HepG2 (cell line): ENCODE data around the gene TRNT1. TPM values are rescaled to one million over a fixed set of nuclear protein-coding genes. Genes with fewer than 3 reads are reported as not detected.

Experiments
- ARID2 ChIP-seq: sonication (generic); formaldehyde crosslinking; IDR thresholded peaks from 2 replicates; pipeline ENCODE4 v1.8.1; 2022; ENCODE audit warnings: mild to moderate bottlenecking, missing genetic modification reagents, borderline replicate concordance
- DMAP1 ChIP-seq: IDR thresholded peaks from 2 replicates; pipeline ENCODE4 v1.6.1; 2016
- ETV6 ChIP-seq: sonication (generic); formaldehyde crosslinking; conservative IDR thresholded peaks from 2 replicates; pipeline ENCODE4 v1.4.0; 2020; ENCODE audit warnings: missing genetic modification reagents
- FIP1L1 ChIP-seq: fragments of 200-400 bp; formaldehyde crosslinking; IDR thresholded peaks from 2 replicates; pipeline ENCODE4 v1.6.1; 2018; ENCODE audit warnings: low read depth, mild to moderate bottlenecking, low read length, moderate library complexity, borderline replicate concordance; ENCODE audit not compliant: insufficient read depth
- FLYWCH1 ChIP-seq: sonication (generic); formaldehyde crosslinking; IDR thresholded peaks from 2 replicates; pipeline ENCODE4 v1.8.1; 2023; ENCODE audit warnings: mild to moderate bottlenecking, missing genetic modification reagents
- HNRNPLL ChIP-seq: fragments of 200-400 bp; formaldehyde crosslinking; IDR thresholded peaks from 2 replicates; pipeline ENCODE4 v1.6.1; 2017; ENCODE audit warnings: mild to moderate bottlenecking, low read depth, low read length; ENCODE audit not compliant: poor library complexity, severe bottlenecking
- KLF11 ChIP-seq: IDR thresholded peaks from 2 replicates; pipeline ENCODE4 v1.6.1; 2016; ENCODE audit warnings: missing compliant biosample characterization
- MTA1 ChIP-seq: sonication (generic); formaldehyde crosslinking; IDR thresholded peaks from 2 replicates; pipeline ENCODE4 v1.4.0; 2020; ENCODE audit warnings: missing genetic modification reagents, mild to moderate bottlenecking, borderline replicate concordance
- NCOR1 ChIP-seq: fragments of 200-600 bp; sonication (generic); IDR thresholded peaks from 2 replicates; pipeline ENCODE4 v1.7.0; 2017; ENCODE audit warnings: antibody characterized with exemption, low read length, borderline replicate concordance
- RARG ChIP-seq: sonication (generic); formaldehyde crosslinking; IDR thresholded peaks from 2 replicates; pipeline ENCODE4 v1.4.0; 2020; ENCODE audit warnings: low read depth, mild to moderate bottlenecking, missing genetic modification reagents
- RXRB ChIP-seq: IDR thresholded peaks from 2 replicates; pipeline ENCODE4 v1.6.1; 2016; ENCODE audit warnings: borderline replicate concordance, missing genetic modification reagents, missing compliant biosample characterization
- SIX4 ChIP-seq: sonication (generic); formaldehyde crosslinking; IDR thresholded peaks from 2 replicates; pipeline ENCODE4 v1.4.0; 2020; ENCODE audit warnings: missing genetic modification reagents
- SMAD9 ChIP-seq: sonication (generic); formaldehyde crosslinking; IDR thresholded peaks from 2 replicates; pipeline ENCODE4 v1.5.1; 2020; ENCODE audit warnings: mild to moderate bottlenecking, missing genetic modification reagents
- SMARCE1 ChIP-seq: fragments of 450-650 bp; IDR thresholded peaks from 2 replicates; pipeline ENCODE4 v1.6.1; 2017; ENCODE audit warnings: borderline replicate concordance
- SP2 ChIP-seq: sonication (generic); formaldehyde crosslinking; IDR thresholded peaks from 2 replicates; pipeline ENCODE4 v1.5.1; 2020; ENCODE audit warnings: mild to moderate bottlenecking, missing genetic modification reagents
- SSRP1 ChIP-seq: IDR thresholded peaks from 2 replicates; pipeline ENCODE4 v1.6.1; 2016; ENCODE audit warnings: control low read depth
- XRCC5 ChIP-seq: fragments of 200-400 bp; formaldehyde crosslinking; optimal IDR thresholded peaks from 2 replicates; pipeline ENCODE3; 2017; ENCODE audit warnings: mild to moderate bottlenecking, low read length
- ZNF335 ChIP-seq: sonication (generic); formaldehyde crosslinking; IDR thresholded peaks from 2 replicates; pipeline ENCODE4 v1.4.0; 2020; ENCODE audit warnings: missing genetic modification reagents
- ZNF510 ChIP-seq: sonication (generic); formaldehyde crosslinking; IDR thresholded peaks from 2 replicates; pipeline ENCODE4 v1.4.0; 2020; ENCODE audit warnings: low read depth, mild to moderate bottlenecking, missing genetic modification reagents
- polyA plus RNA-seq, 8 experiments: library from polyadenylated mRNA; depleted of rRNA in 3 of 8; stranded (reverse) in 7 of 8; unstranded in 1 of 8; fragments of >200 nt; fragmentation: Illumina TruSeq in 4 of 8; extraction: Trizol in 4 of 8; gene quantifications; 2 replicates each; pipeline versions ENCODE4 v1.2.1 to v1.2.3, GENCODE V29; 2011 to 2016; ENCODE audit warnings: low read depth in 4 of 8, missing spikeins in 1 of 8, mixed read lengths in 1 of 8; ENCODE audit not compliant: insufficient read depth in 1 of 8
- total RNA-seq, 5 experiments: library from RNA; depleted of rRNA; stranded (reverse); fragments of >200 nt; fragmentation: Illumina TruSeq; extraction: Trizol; gene quantifications; 2 replicates each; pipeline ENCODE4 v1.2.3, GENCODE V29; 2016; ENCODE audit warnings: low read depth in 1 of 5
- TF ChIP-seq, protein P1 (sequence below): sonication (generic); formaldehyde crosslinking; IDR thresholded peaks from 2 replicates; pipeline ENCODE4 v1.4.0; 2020; ENCODE audit warnings: mild to moderate bottlenecking, missing genetic modification reagents
- TF ChIP-seq, protein P2 (sequence below): sonication (generic); formaldehyde crosslinking; IDR thresholded peaks from 2 replicates; pipeline ENCODE4 v1.4.0; 2020; ENCODE audit warnings: mild to moderate bottlenecking, missing genetic modification reagents, borderline replicate concordance
- TF ChIP-seq, protein P3 (sequence below): IDR thresholded peaks from 2 replicates; pipeline ENCODE4 v1.6.1; 2016; ENCODE audit warnings: control low read depth

Gene TRNT1
- total and polyA plus RNA-seq, 2 of the 13 experiments (the other 11 are each of a cell fraction or from before 2014, with no cell fraction given): 9.4 to 27.7 TPM

DNA sequence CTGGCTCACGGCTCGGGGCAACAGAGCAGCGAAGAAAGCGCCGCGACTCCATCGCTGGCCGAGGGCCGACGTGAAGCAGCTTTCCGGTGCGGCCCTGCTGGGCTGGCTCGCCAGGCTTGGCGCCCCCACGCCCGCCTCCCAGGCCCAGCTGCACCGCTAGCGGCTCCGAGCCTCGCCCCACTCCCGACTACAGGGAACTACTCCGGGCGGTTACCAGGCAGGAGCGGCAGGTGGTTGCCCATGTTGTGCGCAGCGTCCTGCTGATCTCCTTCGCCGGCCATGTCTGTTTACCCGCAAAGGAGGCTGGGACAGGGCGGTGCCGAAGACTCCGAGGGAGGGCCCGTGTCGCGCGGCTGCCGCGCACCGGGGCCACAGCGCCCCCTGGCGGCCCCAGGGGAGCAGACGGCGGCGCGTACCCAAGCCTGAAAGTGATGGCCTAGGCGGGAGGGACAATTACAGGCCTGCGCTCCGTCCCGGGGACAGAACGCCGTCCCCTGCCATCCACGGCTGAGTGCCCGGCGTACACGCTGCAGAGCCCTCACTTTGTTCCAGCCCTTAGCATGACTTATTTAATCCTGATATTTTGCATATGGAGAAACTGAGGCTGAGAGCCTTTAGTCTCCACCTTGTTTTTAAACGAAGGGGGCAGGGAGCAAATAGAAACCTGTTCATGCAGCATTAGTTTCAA is 52.8 kb downstream of the TRNT1 start, which contains the start of gene CRBN (continued):
- 0 out of 2 replicates have a peak, but pooled peaks have one; percentile 43 for TF ChIP-seq SIX4 (CRISPR knock-in tag)
- peak; percentile 71; the same call in 1 of the 2 replicates for TF ChIP-seq FIP1L1
- 0 out of 2 replicates have a peak, but pooled peaks have one; percentile 54 for TF ChIP-seq KLF11 (CRISPR knock-in tag)
- peak; percentile 91; the same call in 1 of the 2 replicates for TF ChIP-seq DMAP1 (CRISPR knock-in tag)
- TF ChIP-seq XRCC5: peak; percentile 96
- no peak; the same call in 1 of the 2 replicates for TF ChIP-seq NCOR1
- peak; percentile 75; the same call in 1 of the 2 replicates for TF ChIP-seq RXRB (CRISPR knock-in tag)
- TF ChIP-seq FLYWCH1 (CRISPR knock-in tag): 0 out of 2 replicates have a peak, but pooled peaks have one; percentile 48
- no peak for TF ChIP-seq RARG
- peak; percentile 68; the same call in 1 of the 2 replicates for TF ChIP-seq MTA1 (CRISPR knock-in tag)
- TF ChIP-seq SMARCE1: no peak
- peak; percentile 87; the same call in 1 of the 2 replicates for TF ChIP-seq ZNF510 (CRISPR knock-in tag)
- no peak for TF ChIP-seq SSRP1 (CRISPR knock-in tag)
- no peak; the same call in none of the 2 replicates for TF ChIP-seq ETV6 (CRISPR knock-in tag)
- TF ChIP-seq, protein P1, sequence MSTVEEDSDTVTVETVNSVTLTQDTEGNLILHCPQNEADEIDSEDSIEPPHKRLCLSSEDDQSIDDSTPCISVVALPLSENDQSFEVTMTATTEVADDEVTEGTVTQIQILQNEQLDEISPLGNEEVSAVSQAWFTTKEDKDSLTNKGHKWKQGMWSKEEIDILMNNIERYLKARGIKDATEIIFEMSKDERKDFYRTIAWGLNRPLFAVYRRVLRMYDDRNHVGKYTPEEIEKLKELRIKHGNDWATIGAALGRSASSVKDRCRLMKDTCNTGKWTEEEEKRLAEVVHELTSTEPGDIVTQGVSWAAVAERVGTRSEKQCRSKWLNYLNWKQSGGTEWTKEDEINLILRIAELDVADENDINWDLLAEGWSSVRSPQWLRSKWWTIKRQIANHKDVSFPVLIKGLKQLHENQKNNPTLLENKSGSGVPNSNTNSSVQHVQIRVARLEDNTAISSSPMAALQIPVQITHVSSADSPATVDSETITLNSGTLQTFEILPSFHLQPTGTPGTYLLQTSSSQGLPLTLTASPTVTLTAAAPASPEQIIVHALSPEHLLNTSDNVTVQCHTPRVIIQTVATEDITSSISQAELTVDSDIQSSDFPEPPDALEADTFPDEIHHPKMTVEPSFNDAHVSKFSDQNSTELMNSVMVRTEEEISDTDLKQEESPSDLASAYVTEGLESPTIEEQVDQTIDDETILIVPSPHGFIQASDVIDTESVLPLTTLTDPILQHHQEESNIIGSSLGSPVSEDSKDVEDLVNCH (CRISPR knock-in tag): no peak
- peak; percentile 80 for TF ChIP-seq HNRNPLL
- TF ChIP-seq, protein P2, sequence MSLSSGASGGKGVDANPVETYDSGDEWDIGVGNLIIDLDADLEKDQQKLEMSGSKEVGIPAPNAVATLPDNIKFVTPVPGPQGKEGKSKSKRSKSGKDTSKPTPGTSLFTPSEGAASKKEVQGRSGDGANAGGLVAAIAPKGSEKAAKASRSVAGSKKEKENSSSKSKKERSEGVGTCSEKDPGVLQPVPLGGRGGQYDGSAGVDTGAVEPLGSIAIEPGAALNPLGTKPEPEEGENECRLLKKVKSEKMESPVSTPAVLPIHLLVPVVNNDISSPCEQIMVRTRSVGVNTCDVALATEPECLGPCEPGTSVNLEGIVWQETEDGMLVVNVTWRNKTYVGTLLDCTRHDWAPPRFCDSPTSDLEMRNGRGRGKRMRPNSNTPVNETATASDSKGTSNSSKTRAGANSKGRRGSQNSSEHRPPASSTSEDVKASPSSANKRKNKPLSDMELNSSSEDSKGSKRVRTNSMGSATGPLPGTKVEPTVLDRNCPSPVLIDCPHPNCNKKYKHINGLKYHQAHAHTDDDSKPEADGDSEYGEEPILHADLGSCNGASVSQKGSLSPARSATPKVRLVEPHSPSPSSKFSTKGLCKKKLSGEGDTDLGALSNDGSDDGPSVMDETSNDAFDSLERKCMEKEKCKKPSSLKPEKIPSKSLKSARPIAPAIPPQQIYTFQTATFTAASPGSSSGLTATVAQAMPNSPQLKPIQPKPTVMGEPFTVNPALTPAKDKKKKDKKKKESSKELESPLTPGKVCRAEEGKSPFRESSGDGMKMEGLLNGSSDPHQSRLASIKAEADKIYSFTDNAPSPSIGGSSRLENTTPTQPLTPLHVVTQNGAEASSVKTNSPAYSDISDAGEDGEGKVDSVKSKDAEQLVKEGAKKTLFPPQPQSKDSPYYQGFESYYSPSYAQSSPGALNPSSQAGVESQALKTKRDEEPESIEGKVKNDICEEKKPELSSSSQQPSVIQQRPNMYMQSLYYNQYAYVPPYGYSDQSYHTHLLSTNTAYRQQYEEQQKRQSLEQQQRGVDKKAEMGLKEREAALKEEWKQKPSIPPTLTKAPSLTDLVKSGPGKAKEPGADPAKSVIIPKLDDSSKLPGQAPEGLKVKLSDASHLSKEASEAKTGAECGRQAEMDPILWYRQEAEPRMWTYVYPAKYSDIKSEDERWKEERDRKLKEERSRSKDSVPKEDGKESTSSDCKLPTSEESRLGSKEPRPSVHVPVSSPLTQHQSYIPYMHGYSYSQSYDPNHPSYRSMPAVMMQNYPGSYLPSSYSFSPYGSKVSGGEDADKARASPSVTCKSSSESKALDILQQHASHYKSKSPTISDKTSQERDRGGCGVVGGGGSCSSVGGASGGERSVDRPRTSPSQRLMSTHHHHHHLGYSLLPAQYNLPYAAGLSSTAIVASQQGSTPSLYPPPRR: peak; percentile 34; the same call in 1 of the 2 replicates
- peak; percentile 93 for TF ChIP-seq SMAD9 (CRISPR knock-in tag)
- TF ChIP-seq ZNF335 (CRISPR knock-in tag): no peak
- TF ChIP-seq ARID2 (CRISPR knock-in tag): no peak
- TF ChIP-seq SP2 (CRISPR knock-in tag): 0 out of 2 replicates have a peak, but pooled peaks have one; percentile 50
- TF ChIP-seq, protein P3, sequence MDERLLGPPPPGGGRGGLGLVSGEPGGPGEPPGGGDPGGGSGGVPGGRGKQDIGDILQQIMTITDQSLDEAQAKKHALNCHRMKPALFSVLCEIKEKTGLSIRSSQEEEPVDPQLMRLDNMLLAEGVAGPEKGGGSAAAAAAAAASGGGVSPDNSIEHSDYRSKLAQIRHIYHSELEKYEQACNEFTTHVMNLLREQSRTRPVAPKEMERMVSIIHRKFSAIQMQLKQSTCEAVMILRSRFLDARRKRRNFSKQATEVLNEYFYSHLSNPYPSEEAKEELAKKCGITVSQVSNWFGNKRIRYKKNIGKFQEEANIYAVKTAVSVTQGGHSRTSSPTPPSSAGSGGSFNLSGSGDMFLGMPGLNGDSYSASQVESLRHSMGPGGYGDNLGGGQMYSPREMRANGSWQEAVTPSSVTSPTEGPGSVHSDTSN: no peak
